SK-N-SH (cell line): Measurements from ENCODE around the gene FBN2. TPM values are rescaled to one million over a fixed set of nuclear protein-coding genes. Genes with fewer than 3 reads are reported as not detected.

Experiments used
- CTCF ChIA-PET: fragments of 300-600, 350-600 bp; formaldehyde crosslinking; extraction: SDS; loops from one replicate; lab custom pipeline; 2021; lab: Yijun Ruan, JAX
- POLR2A ChIA-PET: fragments of 350-600 bp; sonication (Branson Sonifier 250); formaldehyde crosslinking; extraction: SDS; loops from one replicate; lab custom pipeline; 2020; ENCODE audit warnings: antibody characterized with exemption, inconsistent platforms; lab: Yijun Ruan, JAX
- DNase-seq: peaks from one replicate; pipeline ENCODE4 v3.0.0; 2012
- H2AFZ ChIP-seq: fragments of 200-600 bp; sonication (generic); 2 replicates; pipeline ENCODE4 v1.8.1; 2016; ENCODE audit warnings: antibody characterized with exemption, mild to moderate bottlenecking, low read depth
- H3F3A ChIP-seq: fragments of 200-600 bp; sonication (generic); replicated peaks from 2 replicates; pipeline ENCODE3; 2016; ENCODE audit warnings: antibody characterized with exemption, mild to moderate bottlenecking; ENCODE audit not compliant: insufficient read depth
- H3K27ac ChIP-seq, 2 experiments: fragments of 200-500 bp in 1 of 2; fragments of 200-600 bp in 1 of 2; sonication (Bioruptor generic) in 1 of 2; sonication (generic), shearing (Covaris generic) in 1 of 2; 2 replicates each; pipeline versions ENCODE4 v1.5.1 to v1.6.1; 2014 to 2016; ENCODE audit warnings: low read depth in 2 of 2, inconsistent platforms in 1 of 2, low read length in 1 of 2, mild to moderate bottlenecking in 1 of 2, mixed read lengths in 1 of 2
- H3K27me3 ChIP-seq: fragments of 200-600 bp; sonication (generic), shearing (Covaris generic); 2 replicates; pipeline ENCODE4 v1.6.1; 2016; ENCODE audit warnings: mixed run types; ENCODE audit not compliant: insufficient read depth
- H3K36me3 ChIP-seq, 2 experiments: fragments of 200-500 bp in 1 of 2; fragments of 200-600 bp in 1 of 2; sonication (Bioruptor generic) in 1 of 2; sonication (generic) in 1 of 2; replicated peaks in 1 of 2; 2 replicates each; pipeline versions ENCODE3 to v1.5.1; 2014 to 2016; ENCODE audit warnings: low read length in 1 of 2, mild to moderate bottlenecking in 1 of 2; ENCODE audit not compliant: insufficient read depth in 2 of 2, control insufficient read depth in 1 of 2
- H3K4me1 ChIP-seq, 2 experiments: fragments of 200-500 bp in 1 of 2; fragments of 200-600 bp in 1 of 2; sonication (Bioruptor generic) in 1 of 2; sonication (generic), shearing (Covaris generic) in 1 of 2; 2 replicates each; pipeline versions ENCODE4 v1.5.1 to v1.6.1; 2014 to 2016; ENCODE audit warnings: low read depth in 1 of 2, low read length in 1 of 2, mixed run types in 1 of 2; ENCODE audit not compliant: insufficient read depth in 2 of 2, control insufficient read depth in 1 of 2
- H3K4me2 ChIP-seq: fragments of 200-600 bp; sonication (generic), shearing (Covaris generic); 2 replicates; pipeline ENCODE4 v1.6.1; 2017; ENCODE audit warnings: mixed run types
- H3K4me3 ChIP-seq, 2 experiments: fragments of 200-500 bp in 1 of 2; fragments of 200-600 bp in 1 of 2; sonication (Bioruptor generic) in 1 of 2; sonication (generic), shearing (Covaris generic) in 1 of 2; 2 replicates each; pipeline versions ENCODE4 v1.5.1 to v1.8.1; 2014 to 2016; ENCODE audit warnings: low read depth in 2 of 2, inconsistent platforms in 1 of 2, low read length in 1 of 2, mild to moderate bottlenecking in 1 of 2, mixed read lengths in 1 of 2, moderate library complexity in 1 of 2
- H3K79me2 ChIP-seq: fragments of 200-600 bp; sonication (generic); 2 replicates; pipeline ENCODE4 v1.8.1; 2017; ENCODE audit warnings: mild to moderate bottlenecking; ENCODE audit not compliant: insufficient read depth
- H3K9ac ChIP-seq: fragments of 200-600 bp; sonication (generic); 2 replicates; pipeline ENCODE4 v1.6.1; 2017; ENCODE audit warnings: mixed run types
- H3K9me2 ChIP-seq: fragments of 200-600 bp; sonication (generic); 2 replicates; pipeline ENCODE4 v1.6.1; 2017; ENCODE audit warnings: mixed run types
- H3K9me3 ChIP-seq: fragments of 200-600 bp; sonication (generic); 2 replicates; pipeline ENCODE4 v1.6.1; 2017; ENCODE audit warnings: mixed run types, mild to moderate bottlenecking, moderate library complexity
- H4K20me1 ChIP-seq: fragments of 200-600 bp; sonication (generic); 2 replicates; pipeline ENCODE4 v1.6.1; 2017; ENCODE audit warnings: mild to moderate bottlenecking, mixed run types; ENCODE audit not compliant: insufficient read depth
- CTCF ChIP-seq: fragments of 200-600 bp; sonication (generic); IDR thresholded peaks from 2 replicates; pipeline ENCODE4 v1.6.1; 2017; ENCODE audit warnings: antibody characterized with exemption, mild to moderate bottlenecking, moderate library complexity
- ELF1 ChIP-seq: IDR thresholded peaks from 2 replicates; pipeline ENCODE4 v1.4.0; 2012
- EZH2phosphoT487 ChIP-seq: fragments of 200-600 bp; sonication (generic); IDR thresholded peaks from 2 replicates; pipeline ENCODE4 v1.6.1; 2017; ENCODE audit warnings: low read depth, mixed run types, mild to moderate bottlenecking, antibody characterized with exemption, moderate library complexity, borderline replicate concordance
- FOXM1 ChIP-seq: IDR thresholded peaks from 2 replicates; pipeline ENCODE4 v1.4.0; 2012; ENCODE audit warnings: low read depth, mild to moderate bottlenecking
- GABPA ChIP-seq: IDR thresholded peaks from 2 replicates; pipeline ENCODE4 v1.4.0; 2012; ENCODE audit warnings: low read depth, mild to moderate bottlenecking
- JUND ChIP-seq: IDR thresholded peaks from 2 replicates; pipeline ENCODE4 v1.4.0; 2012
- MAX ChIP-seq: IDR thresholded peaks from 2 replicates; pipeline ENCODE4 v1.4.0; 2012; ENCODE audit warnings: low read depth
- MEF2A ChIP-seq: IDR thresholded peaks from 2 replicates; pipeline ENCODE4 v1.4.0; 2012; ENCODE audit warnings: low read depth, borderline replicate concordance
- NFIC ChIP-seq: IDR thresholded peaks from 2 replicates; pipeline ENCODE4 v1.4.0; 2012; ENCODE audit warnings: borderline replicate concordance
- NRF1 ChIP-seq: IDR thresholded peaks from 2 replicates; pipeline ENCODE4 v1.6.1; 2012; ENCODE audit warnings: low read depth, mild to moderate bottlenecking, low read length
- RAD21 ChIP-seq: IDR thresholded peaks from 2 replicates; pipeline ENCODE4 v1.6.1; 2012; ENCODE audit warnings: mild to moderate bottlenecking, low read length
- RCOR1 ChIP-seq: fragments of 150-350 bp; IDR thresholded peaks from 2 replicates; pipeline ENCODE4 v1.6.1; 2017; ENCODE audit warnings: antibody characterized with exemption, low read length
- REST ChIP-seq: IDR thresholded peaks from 2 replicates; pipeline ENCODE4 v1.6.1; 2012; ENCODE audit warnings: mild to moderate bottlenecking, low read depth, low read length, moderate library complexity
- RFX5 ChIP-seq: IDR thresholded peaks from 2 replicates; pipeline ENCODE4 v1.6.1; 2012; ENCODE audit warnings: mild to moderate bottlenecking, improper control_type of control experiment, low read length
- SIN3A ChIP-seq: IDR thresholded peaks from 2 replicates; pipeline ENCODE4 v1.6.1; 2012; ENCODE audit warnings: low read depth, mild to moderate bottlenecking, low read length, moderate library complexity, borderline replicate concordance
- SMC3 ChIP-seq: IDR thresholded peaks from 2 replicates; pipeline ENCODE4 v1.6.1; 2012; ENCODE audit warnings: low read depth, low read length, improper control_type of control experiment
- TEAD4 ChIP-seq: IDR thresholded peaks from 2 replicates; pipeline ENCODE4 v1.4.0; 2012; ENCODE audit warnings: mild to moderate bottlenecking, borderline replicate concordance; ENCODE audit not compliant: insufficient read depth
- USF1 ChIP-seq: IDR thresholded peaks from 2 replicates; pipeline ENCODE4 v1.4.0; 2012; ENCODE audit warnings: low read depth, borderline replicate concordance
- USF2 ChIP-seq: fragments of 150-350 bp; IDR thresholded peaks from 2 replicates; pipeline ENCODE4 v1.6.1; 2017; ENCODE audit warnings: antibody characterized with exemption, low read length, low read depth, borderline replicate concordance
- WGBS: methylation state at CpG from one replicate; pipeline ENCODE4 v1.1.6; 2017; ENCODE audit warnings: low lambda C conversion rate; 5-methylcytosine and 5-hydroxymethylcytosine counted together
- polyA plus RNA-seq, 3 experiments: library from polyadenylated mRNA; depleted of rRNA; stranded (reverse); fragments of >200 nt; gene quantifications; 2 replicates each; pipeline ENCODE4 v1.2.3, GENCODE V29; 2012

The FBN2 gene
- polyA plus RNA-seq, 1 of the 3 experiments (the other 2 are of a cell fraction), result 2.2 TPM

DNA sequence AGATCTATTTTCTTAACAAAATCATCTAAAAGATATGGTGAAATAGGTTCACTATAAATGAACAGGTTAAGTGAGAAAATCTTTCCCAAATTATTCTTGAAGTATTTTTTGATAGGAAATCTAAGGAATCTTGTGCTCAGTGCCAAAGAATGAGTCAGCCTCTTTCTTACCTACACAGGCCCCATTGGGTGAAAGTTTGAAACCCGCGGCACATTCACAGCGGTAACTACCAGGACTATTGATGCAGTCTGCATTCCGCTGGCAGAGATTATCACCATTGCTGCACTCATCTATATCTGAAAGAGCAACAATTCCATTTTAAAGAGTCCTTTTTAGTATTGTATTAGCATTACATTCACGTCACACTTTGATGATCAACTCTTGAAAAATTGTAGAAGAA, 232.7 kb downstream of the FBN2 start:
- H3K9me3 ChIP-seq, result no peaks in the 10 kb centered on the region
- CTCF ChIA-PET, result interaction anchor here (0.7 kb wide), 1 partner anchor 1393 kb away, joined by 3 read pairs; no protein-coding TSS in a partner anchor
- H3K79me2 ChIP-seq, result no peaks in the 10 kb centered on the region
- H2AFZ ChIP-seq, result no peak overlapping the region
- no peak overlapping the region for H3K4me3 ChIP-seq
- no peaks in the 10 kb centered on the region for H3K4me1 ChIP-seq
- 30% methylated on average over 5 of the region's 5 CpGs for WGBS
- no peaks in the 10 kb centered on the region for H3K9me2 ChIP-seq
- H4K20me1 ChIP-seq, result no peaks in the 10 kb centered on the region
- DNase-seq, result no peak
- no peak overlapping the region for H3K9ac ChIP-seq
- no peaks in the 10 kb centered on the region for H3K27me3 ChIP-seq
- no peak overlapping the region for H3K27ac ChIP-seq
- no peaks in the 10 kb centered on the region for H3F3A ChIP-seq
- TF ChIP-seq RCOR1 (no peak), RFX5 (no peak), NRF1 (no peak), USF1 (no peak), JUND (no peak), EZH2phosphoT487 (no peak), TEAD4 (no peak), NFIC (no peak), MEF2A (no peak), ELF1 (no peak), SMC3 (no peak), SIN3A (no peak), USF2 (no peak)
- no peak overlapping the region for H3K4me2 ChIP-seq
- POLR2A ChIA-PET, result no interaction called here
- H3K36me3 ChIP-seq, result peaks cover 0 to 4% of the 10 kb centered on the region in 2 experiments

DNA sequence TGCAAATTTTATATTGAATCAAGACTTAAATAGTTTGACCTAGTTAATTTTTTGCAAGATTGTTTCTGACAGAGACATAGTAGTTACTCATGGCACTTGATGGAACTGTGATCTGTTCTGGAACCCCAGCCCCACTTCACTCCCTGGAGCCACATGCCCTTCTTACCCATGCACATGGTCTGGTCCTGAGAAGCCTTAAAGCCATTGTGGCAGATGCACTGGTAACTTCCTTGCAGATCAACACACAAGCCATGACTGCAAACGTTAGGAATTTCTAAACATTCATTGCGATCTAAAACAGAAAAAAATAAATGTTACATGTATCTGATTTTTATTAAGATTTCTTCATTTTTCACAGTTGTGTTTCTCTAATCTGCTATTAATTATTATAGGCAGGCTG, 233.3 kb downstream of the FBN2 start:
- ChIA-PET CTCF (interaction anchor here (0.7 kb wide), 1 partner anchor 1393 kb away, joined by 3 read pairs; no protein-coding TSS in a partner anchor), POLR2A (no interaction called here)
- WGBS, result 10% methylated on average over 2 of the region's 2 CpGs
- Histone ChIP-seq H3K79me2 (no peaks in the 10 kb centered on the region), H3K4me1 (no peaks in the 10 kb centered on the region), H3K4me2 (no peak overlapping the region), H4K20me1 (no peaks in the 10 kb centered on the region), H3K27ac (no peak overlapping the region), H3K9me3 (no peaks in the 10 kb centered on the region), H2AFZ (no peak overlapping the region), H3F3A (no peaks in the 10 kb centered on the region), H3K9me2 (no peaks in the 10 kb centered on the region), H3K27me3 (no peaks in the 10 kb centered on the region), H3K9ac (no peak overlapping the region), H3K4me3 (no peak overlapping the region), H3K36me3 (peaks cover 0 to 4% of the 10 kb centered on the region in 2 experiments)
- no peak for DNase-seq
- TF ChIP-seq CTCF (no peak), FOXM1 (no peak), USF2 (no peak), RCOR1 (no peak), GABPA (no peak), REST (no peak), RAD21 (no peak), SIN3A (no peak), MAX (no peak), RFX5 (no peak)
